Activated CD4-positive, alpha-beta T cell treated with anti-CD3 and anti-CD28 coated beads, Interleukin-2, amount 50 U/mL, for 1 hour (primary cell): ENCODE results near the gene SLC22A12.

Source experiments
- DNase-seq: peaks from one replicate; pipeline ENCODE4 v3.0.0-alpha.2; 2020

Gene SLC22A12

GRCh38 chr11:64563966-64564365 lies 27.1 kb upstream of the SLC22A12 start:
- no peak for DNase-seq

GRCh38 chr11:64564419-64564818 lies 26.6 kb upstream of the SLC22A12 start:
- DNase-seq, result no peak

- DNase-seq, result no peak
Measured at GRCh38 chr11:64564947-64565889, 25.8 kb upstream of the SLC22A12 start.

- peak; percentile 35 for DNase-seq
Measured at GRCh38 chr11:64566042-64566914, 24.7 kb upstream of the SLC22A12 start.

GRCh38 chr11:64566915-64567891 lies 23.8 kb upstream of the SLC22A12 start:
- no peak for DNase-seq

GRCh38 chr11:64568041-64568571 lies 22.9 kb upstream of the SLC22A12 start:
- DNase-seq, result no peak

- DNase-seq, result no peak
Measured at GRCh38 chr11:64568584-64569140, 22.4 kb upstream of the SLC22A12 start.

- no peak for DNase-seq
Measured at GRCh38 chr11:64569300-64569970, 21.6 kb upstream of the SLC22A12 start.

- DNase-seq, result no peak
Measured at GRCh38 chr11:64570341-64570740, 20.7 kb upstream of the SLC22A12 start.

- no peak for DNase-seq
Measured at GRCh38 chr11:64571050-64571409, 20.0 kb upstream of the SLC22A12 start.

GRCh38 chr11:64571410-64572091 lies 19.5 kb upstream of the SLC22A12 start:
- DNase-seq, result no peak

GRCh38 chr11:64572143-64572542 lies 18.9 kb upstream of the SLC22A12 start:
- DNase-seq, result no peak

- no peak for DNase-seq
Measured at GRCh38 chr11:64577202-64577601, 13.8 kb upstream of the SLC22A12 start.

- DNase-seq, result no peak
Measured at GRCh38 chr11:64580412-64580811, 10.6 kb upstream of the SLC22A12 start.

- no peak for DNase-seq
Measured at GRCh38 chr11:64581057-64581523, 9.9 kb upstream of the SLC22A12 start.

- DNase-seq, result no peak
Measured at GRCh38 chr11:64582885-64583284, 8.1 kb upstream of the SLC22A12 start.

- DNase-seq, result no peak
Measured at GRCh38 chr11:64583296-64584262, 7.4 kb upstream of the SLC22A12 start.

- no peak for DNase-seq
Measured at GRCh38 chr11:64585150-64585549, 5.9 kb upstream of the SLC22A12 start.

- no peak for DNase-seq
Measured at GRCh38 chr11:64586366-64586765, 4.7 kb upstream of the SLC22A12 start.
